ENCODE measurements around the gene SLC12A8. TPM values are rescaled to one million over a fixed set of nuclear protein-coding genes. Genes with fewer than 3 reads are reported as not detected.
A peak's percentile ranks its signal among the peaks of the same experiment; 100 is the strongest.

Gene SLC12A8
- total RNA-seq, 1 experiment from 2014 or later = 30.7 TPM

GRCh38 chr3:125069452-125069851 is 143.1 kb downstream of the SLC12A8 start:
- CTCF ChIA-PET = no interaction called here
- H4K20me1 ChIP-seq (ENCODE audit: insufficient read depth) = no peaks in the 10 kb centered on the region
- H3K79me2 ChIP-seq (ENCODE audit: low read depth) = no peaks in the 10 kb centered on the region
- no peak for TF ChIP-seq EZH2 (IDR thresholded peaks at IDR 0.05; ENCODE audit: low read depth)
- TF ChIP-seq CTCF (conservative IDR thresholded peaks at IDR 0.05) = no peak
- no peak for DNase-seq
- peaks cover 23% of the 10 kb centered on the region for H3K4me1 ChIP-seq (replicated peaks; ENCODE audit: insufficient read depth)
- no peak overlapping the region for H3K4me3 ChIP-seq
- H3K27ac ChIP-seq = no peak overlapping the region
- H2AFZ ChIP-seq = no peak overlapping the region
- peaks cover 14% of the 10 kb centered on the region for H3F3A ChIP-seq (ENCODE audit: insufficient read depth, low read depth)
- no peak overlapping the region for H3K4me2 ChIP-seq
- H3K36me3 ChIP-seq (ENCODE audit: low read depth) = no peaks in the 10 kb centered on the region
- no peaks in the 10 kb centered on the region for H3K27me3 ChIP-seq (ENCODE audit: insufficient read depth, low read depth)
- intact Hi-C loops (cut with micrococcal nuclease; ENCODE audit: unreplicated experiment) = loop anchor here (10.0 kb wide), 1 partner anchor 305 kb away; the partner anchor contains the start of gene ZNF148
- POLR2A ChIA-PET (ENCODE audit: unreplicated experiment) = no interaction called here
- H3K9me3 ChIP-seq (ENCODE audit: insufficient read depth, low read depth) = no peaks in the 10 kb centered on the region
- BruUV-seq (replicated peaks) = no TSS peak
- no peaks in the 10 kb centered on the region for H3K9me2 ChIP-seq (ENCODE audit: insufficient read depth)

DNA sequence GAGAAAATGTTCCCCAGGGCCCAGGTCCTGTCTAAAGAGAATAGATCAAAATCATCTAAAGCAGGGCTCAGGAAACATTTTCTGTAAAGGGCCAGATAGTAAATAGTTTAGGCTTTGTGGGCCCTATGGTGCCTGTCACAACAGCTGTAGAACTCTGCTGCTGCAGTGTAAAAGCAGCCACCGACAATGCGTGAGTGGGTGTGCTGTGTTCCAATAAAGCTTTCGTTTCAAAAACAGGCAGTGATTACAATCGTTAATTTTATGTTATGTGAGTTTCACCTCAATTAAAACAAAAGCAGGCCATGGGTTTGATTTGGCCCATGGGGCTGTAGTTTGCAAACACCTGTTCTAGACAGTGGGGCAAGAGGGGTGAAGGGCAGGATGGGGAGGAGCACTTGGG is 144.3 kb downstream of the SLC12A8 start:
- BruUV-seq (replicated peaks) = no TSS peak
- ChIA-PET POLR2A (ENCODE audit: unreplicated experiment) (no interaction called here), CTCF (no interaction called here)
- no peaks in the 10 kb centered on the region for H3K9me2 ChIP-seq (ENCODE audit: insufficient read depth)
- H3K4me3 ChIP-seq = no peak overlapping the region
- no peak overlapping the region for H3K4me2 ChIP-seq
- intact Hi-C loops (cut with micrococcal nuclease; ENCODE audit: unreplicated experiment) = loop anchor here (10.0 kb wide), 1 partner anchor 307 kb away; the partner anchor contains the start of gene ZNF148
- no peak overlapping the region for H3K27ac ChIP-seq
- H4K20me1 ChIP-seq (ENCODE audit: insufficient read depth) = no peaks in the 10 kb centered on the region
- no peak for TF ChIP-seq CTCF (conservative IDR thresholded peaks at IDR 0.05)
- no peak for TF ChIP-seq EZH2 (IDR thresholded peaks at IDR 0.05; ENCODE audit: low read depth)
- H3K79me2 ChIP-seq (ENCODE audit: low read depth) = no peaks in the 10 kb centered on the region
- no peaks in the 10 kb centered on the region for H3K27me3 ChIP-seq (ENCODE audit: insufficient read depth, low read depth)
- no peaks in the 10 kb centered on the region for H3K36me3 ChIP-seq (ENCODE audit: low read depth)
- H2AFZ ChIP-seq = no peak overlapping the region
- peaks cover 22% of the 10 kb centered on the region for H3F3A ChIP-seq (ENCODE audit: insufficient read depth, low read depth)
- no peak for DNase-seq
- H3K9me3 ChIP-seq (ENCODE audit: insufficient read depth, low read depth) = no peaks in the 10 kb centered on the region
- H3K4me1 ChIP-seq (replicated peaks; ENCODE audit: insufficient read depth) = peaks cover 34% of the 10 kb centered on the region

- no TSS peak for BruUV-seq (replicated peaks)
- H2AFZ ChIP-seq = no peak overlapping the region
- no peaks in the 10 kb centered on the region for H3K36me3 ChIP-seq (ENCODE audit: low read depth)
- no peaks in the 10 kb centered on the region for H3K9me2 ChIP-seq (ENCODE audit: insufficient read depth)
- DNase-seq = peak in 1 of 2 experiments; percentile 87
- TF ChIP-seq EZH2 (IDR thresholded peaks at IDR 0.05; ENCODE audit: low read depth) = no peak
- intact Hi-C loops (cut with micrococcal nuclease; ENCODE audit: unreplicated experiment) = loop anchor here (1.0 to 10.0 kb wide), 2 partner anchors 43 to 308 kb away; partner anchors contain the start of gene ZNF148
- H4K20me1 ChIP-seq (ENCODE audit: insufficient read depth) = no peaks in the 10 kb centered on the region
- no peak overlapping the region for H3K4me3 ChIP-seq
- 0 out of 2 replicates have a peak overlapping the region, but pooled peaks have one; percentile 7 for H3K27ac ChIP-seq
- no peaks in the 10 kb centered on the region for H3K9me3 ChIP-seq (ENCODE audit: insufficient read depth, low read depth)
- H3F3A ChIP-seq (ENCODE audit: insufficient read depth, low read depth) = peaks cover 28% of the 10 kb centered on the region
- ChIA-PET POLR2A (ENCODE audit: unreplicated experiment) (interaction anchor here (0.7 kb wide), 1 partner anchor 173 kb away, joined by 4 read pairs; no protein-coding TSS in a partner anchor), CTCF (no interaction called here)
- peaks cover 41% of the 10 kb centered on the region for H3K4me1 ChIP-seq (replicated peaks; ENCODE audit: insufficient read depth)
- H3K27me3 ChIP-seq (ENCODE audit: insufficient read depth, low read depth) = no peaks in the 10 kb centered on the region
- H3K79me2 ChIP-seq (ENCODE audit: low read depth) = no peaks in the 10 kb centered on the region
- peak overlapping the region; percentile 25 for H3K4me2 ChIP-seq
Measured at GRCh38 chr3:125067225-125067624, 145.3 kb downstream of the SLC12A8 start.

Data from PC-9 (cell line).